ENCODE data around the gene DHX16. TPM values are rescaled to one million over a fixed set of nuclear protein-coding genes. Genes with fewer than 3 reads are reported as not detected.

Gene DHX16
- total and polyA plus RNA-seq, 4 donors, result 17.9 to 35.2 (median 30.3) TPM

DNA sequence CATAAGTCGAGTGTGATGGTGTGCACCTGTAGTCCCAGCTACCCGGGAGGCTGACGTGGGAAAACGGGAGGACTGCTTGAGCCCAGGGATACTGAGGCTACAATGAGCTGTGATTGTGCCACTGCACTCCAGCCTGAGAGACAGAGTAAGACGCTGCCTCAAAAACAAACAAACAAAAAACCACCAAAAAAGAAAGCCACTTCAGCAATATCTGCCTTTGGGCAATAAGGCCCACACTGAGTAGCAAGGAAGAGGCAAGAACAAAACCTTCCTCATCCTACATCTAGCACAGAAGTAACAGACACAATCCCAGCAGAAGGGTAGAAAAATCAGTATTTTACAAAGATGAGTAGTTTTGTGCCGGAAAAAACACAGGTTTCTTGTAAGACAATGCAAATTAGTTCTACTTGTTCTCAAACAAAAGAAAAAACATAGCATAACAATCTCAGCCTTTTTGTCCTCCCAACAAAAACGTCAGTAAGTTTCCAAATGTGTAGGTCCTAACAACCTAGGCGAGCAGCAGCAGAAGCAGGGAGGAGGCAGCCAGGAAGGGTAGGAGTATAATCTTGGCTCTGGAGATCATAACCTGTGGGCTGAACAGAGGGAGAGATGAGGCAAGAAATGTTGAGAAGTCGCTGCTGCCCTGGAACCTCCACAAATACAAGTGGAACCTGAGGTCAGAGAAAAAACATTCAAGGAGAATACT is 61.5 kb downstream of the DHX16 start:
- Histone ChIP-seq H3K27ac (ENCODE audit: low read depth, low read length) (no peak overlapping the region), H3K36me3 (ENCODE audit: control insufficient read depth, insufficient read depth, low read length) (peaks cover 24% of the 10 kb centered on the region), H3K27me3 (ENCODE audit: control insufficient read depth, insufficient read depth, low read length) (no peaks in the 10 kb centered on the region), H3K4me1 (ENCODE audit: control insufficient read depth, insufficient read depth, low read length) (peaks cover 3% of the 10 kb centered on the region), H3K4me3 (ENCODE audit: low read depth, low read length) (no peak overlapping the region), H3K9me3 (ENCODE audit: control insufficient read depth, insufficient read depth, low read length) (no peaks in the 10 kb centered on the region)
- WGBS (ENCODE audit: insufficient coverage), result 86% methylated on average over 5 of the region's 9 CpGs
- no peak for DNase-seq (ENCODE audit: low read depth in 4 of 6, low spot score in 6 of 6)

DNA sequence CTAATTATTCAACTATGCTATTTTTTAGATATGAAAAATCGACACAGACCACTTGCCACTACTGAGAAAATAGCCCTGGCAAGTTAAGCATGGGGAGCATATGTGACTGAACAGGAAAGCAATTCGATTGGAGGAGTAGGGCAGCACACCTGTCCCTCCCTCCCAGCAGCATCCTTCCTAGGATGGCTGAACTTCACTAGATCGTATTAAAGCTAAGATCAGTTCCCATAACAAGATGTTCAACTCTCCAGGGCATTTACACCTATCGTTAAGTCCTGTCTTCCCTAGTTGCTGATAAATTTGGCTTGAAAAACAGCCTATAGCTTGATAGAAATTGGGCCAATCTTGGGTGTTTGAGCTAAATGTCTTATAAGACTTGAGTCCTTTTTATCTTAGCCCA is 62.7 kb downstream of the DHX16 start:
- peaks cover 3% of the 10 kb centered on the region for H3K4me1 ChIP-seq (ENCODE audit: control insufficient read depth, insufficient read depth, low read length)
- no peak for DNase-seq (ENCODE audit: low read depth in 4 of 6, low spot score in 6 of 6)
- H3K27ac ChIP-seq (ENCODE audit: low read depth, low read length), result no peak overlapping the region
- no peaks in the 10 kb centered on the region for H3K27me3 ChIP-seq (ENCODE audit: control insufficient read depth, insufficient read depth, low read length)
- no peak overlapping the region for H3K4me3 ChIP-seq (ENCODE audit: low read depth, low read length)
- peaks cover 36% of the 10 kb centered on the region for H3K36me3 ChIP-seq (ENCODE audit: control insufficient read depth, insufficient read depth, low read length)
- H3K9me3 ChIP-seq (ENCODE audit: control insufficient read depth, insufficient read depth, low read length), result no peaks in the 10 kb centered on the region
- no CpG with 5 or more reads among the region's 4 CpGs for WGBS (ENCODE audit: insufficient coverage)

DNA sequence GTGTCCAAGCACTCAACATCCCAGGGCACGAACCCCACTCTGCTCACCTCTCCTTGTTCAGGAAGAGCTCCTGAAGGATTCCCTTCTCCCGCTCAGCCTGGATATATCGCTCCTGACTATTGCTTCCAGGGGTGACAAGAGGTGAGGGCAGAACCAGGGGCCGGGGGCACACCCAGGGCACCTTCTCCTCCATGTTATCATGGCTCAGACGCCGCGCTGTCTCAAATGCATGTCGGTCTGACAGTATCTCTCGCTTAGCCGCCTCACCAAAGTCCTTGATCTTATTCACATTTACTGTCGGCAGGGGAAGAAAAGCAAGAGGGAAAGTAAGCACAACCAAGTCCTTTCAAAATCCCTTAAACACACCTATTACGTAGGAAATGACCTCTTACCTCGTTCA is 68.8 kb downstream of the DHX16 start:
- 96% methylated on average over 13 of the region's 13 CpGs for WGBS (ENCODE audit: insufficient coverage)
- no peaks in the 10 kb centered on the region for H3K9me3 ChIP-seq (ENCODE audit: control insufficient read depth, insufficient read depth, low read length)
- H3K4me3 ChIP-seq (ENCODE audit: low read depth, low read length), result no peak overlapping the region
- peaks cover 85% of the 10 kb centered on the region for H3K36me3 ChIP-seq (ENCODE audit: control insufficient read depth, insufficient read depth, low read length)
- no peaks in the 10 kb centered on the region for H3K4me1 ChIP-seq (ENCODE audit: control insufficient read depth, insufficient read depth, low read length)
- no peak for DNase-seq (ENCODE audit: low read depth in 4 of 6, low spot score in 6 of 6)
- H3K27ac ChIP-seq (ENCODE audit: low read depth, low read length), result no peak overlapping the region
- no peaks in the 10 kb centered on the region for H3K27me3 ChIP-seq (ENCODE audit: control insufficient read depth, insufficient read depth, low read length)

Other genes starting within 250 kb of the DHX16 start
- gene HLA-E, start 183.5 kb downstream of the DHX16 start, total RNA-seq, result 100 to 1,000 TPM; 104 to 173 TPM
- 10 to 100 TPM; 78.9 to 81.2 TPM for gene HLA-E, start 183.5 kb downstream of the DHX16 start, polyA plus RNA-seq (ENCODE audit: insufficient read length in 2 of 2)
- 10 to 100 TPM; 40.3 to 72.0 TPM for gene GNL1, start 116.5 kb downstream of the DHX16 start, total RNA-seq
- gene GNL1, start 116.5 kb downstream of the DHX16 start, polyA plus RNA-seq (ENCODE audit: insufficient read length in 2 of 2), result 10 to 100 TPM; 82.7 to 97.1 TPM
- gene PRR3, start 115.7 kb downstream of the DHX16 start, total RNA-seq, result 10 to 100 TPM in 1 of 2 donors, 1 to 10 TPM in 1; 8.3 to 20.5 TPM
- gene PRR3, start 115.7 kb downstream of the DHX16 start, polyA plus RNA-seq (ENCODE audit: insufficient read length in 2 of 2), result 10 to 100 TPM; 39.1 to 46.0 TPM
- 10 to 100 TPM; 26.4 to 41.0 TPM for gene ABCF1, start 101.6 kb downstream of the DHX16 start, total RNA-seq
- gene ABCF1, start 101.6 kb downstream of the DHX16 start, polyA plus RNA-seq (ENCODE audit: insufficient read length in 2 of 2), result 10 to 100 TPM; 59.5 to 60.6 TPM
- 10 to 100 TPM; 26.0 to 56.9 TPM for gene PPP1R10, start 55.8 kb downstream of the DHX16 start, total RNA-seq
- gene PPP1R10, start 55.8 kb downstream of the DHX16 start, polyA plus RNA-seq (ENCODE audit: insufficient read length in 2 of 2), result 10 to 100 TPM; 45.2 to 46.6 TPM
- gene MRPS18B, start 55.2 kb downstream of the DHX16 start, total RNA-seq, result 10 to 100 TPM; 40.5 to 61.9 TPM
- gene MRPS18B, start 55.2 kb downstream of the DHX16 start, polyA plus RNA-seq (ENCODE audit: insufficient read length in 2 of 2), result 10 to 100 TPM; 45.4 to 46.1 TPM
- 10 to 100 TPM; 18.7 to 27.2 TPM for gene ATAT1, start 46.1 kb downstream of the DHX16 start, total RNA-seq
- gene ATAT1, start 46.1 kb downstream of the DHX16 start, polyA plus RNA-seq (ENCODE audit: insufficient read length in 2 of 2), result 100 to 1,000 TPM; 175 to 184 TPM
- gene C6orf136, start 25.9 kb downstream of the DHX16 start, total RNA-seq, result 10 to 100 TPM in 1 of 2 donors, 1 to 10 TPM in 1; 8.5 to 11.8 TPM
- gene C6orf136, start 25.9 kb downstream of the DHX16 start, polyA plus RNA-seq (ENCODE audit: insufficient read length in 2 of 2), result 10 to 100 TPM; 35.5 to 51.1 TPM
- 10 to 100 TPM; 14.5 to 28.9 TPM for gene PPP1R18, start 13.6 kb upstream of the DHX16 start, total RNA-seq
- gene PPP1R18, start 13.6 kb upstream of the DHX16 start, polyA plus RNA-seq (ENCODE audit: insufficient read length in 2 of 2), result 10 to 100 TPM; 46.7 to 49.3 TPM
- 1 to 10 TPM; 1.9 to 7.3 TPM for gene NRM, start 18.0 kb upstream of the DHX16 start, total RNA-seq
- gene NRM, start 18.0 kb upstream of the DHX16 start, polyA plus RNA-seq (ENCODE audit: insufficient read length in 2 of 2), result 10 to 100 TPM; 19.8 to 23.6 TPM
- gene MDC1, start 44.3 kb upstream of the DHX16 start, total RNA-seq, result 10 to 100 TPM; 13.8 to 16.8 TPM
- 10 to 100 TPM; 35.1 to 40.3 TPM for gene MDC1, start 44.3 kb upstream of the DHX16 start, polyA plus RNA-seq (ENCODE audit: insufficient read length in 2 of 2)
- gene TUBB, start 47.3 kb upstream of the DHX16 start, total RNA-seq, result 100 to 1,000 TPM; 483 to 700 TPM
- gene TUBB, start 47.3 kb upstream of the DHX16 start, polyA plus RNA-seq (ENCODE audit: insufficient read length in 2 of 2), result 1,000 to 10,000 TPM; 1,177 to 1,220 TPM
- gene FLOT1, start 69.7 kb upstream of the DHX16 start, total RNA-seq, result 100 to 1,000 TPM in 1 of 2 donors, 10 to 100 TPM in 1; 69.4 to 106 TPM
- 100 to 1,000 TPM; 208 to 215 TPM for gene FLOT1, start 69.7 kb upstream of the DHX16 start, polyA plus RNA-seq (ENCODE audit: insufficient read length in 2 of 2)
- gene IER3, start 71.5 kb upstream of the DHX16 start, total RNA-seq, result 10 to 100 TPM in 1 of 2 donors, 1 to 10 TPM in 1; 6.8 to 23.9 TPM
- gene IER3, start 71.5 kb upstream of the DHX16 start, polyA plus RNA-seq (ENCODE audit: insufficient read length in 2 of 2), result 10 to 100 TPM in 1 of 2 donors, 1 to 10 TPM in 1; 9.0 to 11.1 TPM
- 100 to 1,000 TPM; 143 to 146 TPM for gene DDR1, start 211.5 kb upstream of the DHX16 start, total RNA-seq
- 100 to 1,000 TPM; 426 to 452 TPM for gene DDR1, start 211.5 kb upstream of the DHX16 start, polyA plus RNA-seq (ENCODE audit: insufficient read length in 2 of 2)
- gene GTF2H4, start 235.2 kb upstream of the DHX16 start, total RNA-seq, result 10 to 100 TPM; 20.6 to 28.1 TPM
- 10 to 100 TPM; 42.0 to 48.4 TPM for gene GTF2H4, start 235.2 kb upstream of the DHX16 start, polyA plus RNA-seq (ENCODE audit: insufficient read length in 2 of 2)
- 10 to 100 TPM; 20.3 to 48.5 TPM for gene VARS2, start 241.2 kb upstream of the DHX16 start, total RNA-seq
- gene VARS2, start 241.2 kb upstream of the DHX16 start, polyA plus RNA-seq (ENCODE audit: insufficient read length in 2 of 2), result 100 to 1,000 TPM in 1 of 2 donors, 10 to 100 TPM in 1; 93.0 to 117 TPM